AG04450 (cell line): Measurements from ENCODE around the gene LHB. TPM values are rescaled to one million over a fixed set of nuclear protein-coding genes. Genes with fewer than 3 reads are reported as not detected.
"Not testable (repeated sequence)": the region's sequence is repeated elsewhere in the genome, so short reads cannot be mapped to it uniquely, and the experiment has no call there.

Source experiments
- CTCF ChIA-PET: fragments of 300-600, 350-600 bp; formaldehyde crosslinking; extraction: SDS; loops from one replicate; lab custom pipeline; 2022; ENCODE audit warnings: antibody characterized with exemption, inconsistent platforms; lab: Charles Lee
- POLR2A ChIA-PET: fragments of 350-600 bp; formaldehyde crosslinking; extraction: SDS; loops from one replicate; lab custom pipeline; 2021; ENCODE audit warnings: antibody characterized with exemption, inconsistent platforms; lab: Yijun Ruan, JAX
- DNase-seq: peaks from one replicate; pipeline ENCODE4 v3.0.0-alpha.2; 2011; ENCODE audit warnings: low read depth, low spot score
- H3K27ac ChIP-seq: one replicate; pipeline ENCODE4 v1.5.1; 2012; ENCODE audit warnings: low read depth, low read length, control low read depth
- H3K27me3 ChIP-seq: one replicate; pipeline ENCODE4 v1.6.0; 2012; ENCODE audit warnings: low read length; ENCODE audit not compliant: control insufficient read depth, insufficient read depth
- H3K4me3 ChIP-seq: 2 replicates; pipeline ENCODE4 v1.5.1; 2011; ENCODE audit warnings: mild to moderate bottlenecking, low read depth, low read length, control low read depth
- H3K9me3 ChIP-seq: 2 replicates; pipeline ENCODE4 v1.5.1; 2012; ENCODE audit warnings: low read length; ENCODE audit not compliant: control insufficient read depth, insufficient read depth
- polyA plus RNA-seq: library from polyadenylated mRNA; depleted of rRNA; stranded (reverse); fragments of >200 nt; gene quantifications from 2 replicates; pipeline ENCODE4 v1.2.3, GENCODE V29; 2011
- TF ChIP-seq, protein P1 (sequence below): IDR thresholded peaks from 2 replicates; pipeline ENCODE4 v1.5.1; 2011; ENCODE audit warnings: low read depth, low read length, control low read depth, inconsistent platforms

The LHB gene
- polyA plus RNA-seq, 1 experiment = not detected

DNA sequence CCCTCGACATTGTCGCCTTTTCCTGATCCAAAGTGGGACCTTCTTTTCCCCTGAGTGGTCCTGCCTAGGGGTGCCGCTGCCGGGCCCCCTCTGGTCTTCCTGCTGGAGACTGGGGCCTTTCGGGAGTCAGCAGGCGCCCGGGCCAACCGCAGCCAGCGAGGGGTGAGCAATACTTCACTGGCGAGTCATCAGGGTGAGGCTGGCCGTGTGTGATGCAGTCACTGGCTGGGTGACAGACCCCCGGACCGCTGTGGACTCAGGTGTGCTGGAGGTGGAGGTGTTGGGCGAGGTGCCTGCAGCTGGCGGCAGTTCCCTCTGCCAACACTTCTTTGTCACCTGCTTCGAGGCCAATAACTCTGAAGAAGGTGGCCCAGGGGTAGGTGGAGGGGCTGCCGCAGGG, 25.3 kb upstream of the LHB start:
- no peak for DNase-seq
- TF ChIP-seq, protein P1, sequence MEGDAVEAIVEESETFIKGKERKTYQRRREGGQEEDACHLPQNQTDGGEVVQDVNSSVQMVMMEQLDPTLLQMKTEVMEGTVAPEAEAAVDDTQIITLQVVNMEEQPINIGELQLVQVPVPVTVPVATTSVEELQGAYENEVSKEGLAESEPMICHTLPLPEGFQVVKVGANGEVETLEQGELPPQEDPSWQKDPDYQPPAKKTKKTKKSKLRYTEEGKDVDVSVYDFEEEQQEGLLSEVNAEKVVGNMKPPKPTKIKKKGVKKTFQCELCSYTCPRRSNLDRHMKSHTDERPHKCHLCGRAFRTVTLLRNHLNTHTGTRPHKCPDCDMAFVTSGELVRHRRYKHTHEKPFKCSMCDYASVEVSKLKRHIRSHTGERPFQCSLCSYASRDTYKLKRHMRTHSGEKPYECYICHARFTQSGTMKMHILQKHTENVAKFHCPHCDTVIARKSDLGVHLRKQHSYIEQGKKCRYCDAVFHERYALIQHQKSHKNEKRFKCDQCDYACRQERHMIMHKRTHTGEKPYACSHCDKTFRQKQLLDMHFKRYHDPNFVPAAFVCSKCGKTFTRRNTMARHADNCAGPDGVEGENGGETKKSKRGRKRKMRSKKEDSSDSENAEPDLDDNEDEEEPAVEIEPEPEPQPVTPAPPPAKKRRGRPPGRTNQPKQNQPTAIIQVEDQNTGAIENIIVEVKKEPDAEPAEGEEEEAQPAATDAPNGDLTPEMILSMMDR = no peak
- H3K9me3 ChIP-seq = no peaks in the 10 kb centered on the region
- no peaks in the 10 kb centered on the region for H3K27me3 ChIP-seq
- ChIA-PET CTCF (no interaction called here), POLR2A (no interaction called here)
- no peak overlapping the region for H3K27ac ChIP-seq
- H3K4me3 ChIP-seq = no peak overlapping the region

DNA sequence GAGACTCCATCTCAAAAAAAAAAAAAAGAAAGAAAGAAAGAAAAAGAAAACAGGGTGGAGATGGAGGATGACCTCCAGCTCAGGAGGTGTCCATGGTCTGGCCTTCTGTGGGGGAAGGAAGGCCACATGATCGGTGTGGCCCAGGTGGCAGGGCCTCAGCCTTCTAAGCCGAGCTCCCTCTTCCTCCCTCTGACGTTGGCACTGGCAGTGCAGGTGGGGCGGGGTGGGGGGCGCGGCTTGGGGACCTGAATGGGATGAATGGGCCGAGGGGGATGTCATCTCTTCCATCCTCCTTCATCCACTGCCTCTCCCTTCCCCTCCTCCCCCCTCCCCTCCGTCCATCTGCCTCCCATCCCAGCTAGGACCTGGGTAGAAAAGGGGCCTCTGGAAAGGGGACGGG, 22.8 kb upstream of the LHB start:
- H3K4me3 ChIP-seq, H3K9me3 ChIP-seq, DNase-seq, CTCF ChIA-PET, POLR2A ChIA-PET, H3K27ac ChIP-seq, H3K27me3 ChIP-seq: not testable (repeated sequence)

DNA sequence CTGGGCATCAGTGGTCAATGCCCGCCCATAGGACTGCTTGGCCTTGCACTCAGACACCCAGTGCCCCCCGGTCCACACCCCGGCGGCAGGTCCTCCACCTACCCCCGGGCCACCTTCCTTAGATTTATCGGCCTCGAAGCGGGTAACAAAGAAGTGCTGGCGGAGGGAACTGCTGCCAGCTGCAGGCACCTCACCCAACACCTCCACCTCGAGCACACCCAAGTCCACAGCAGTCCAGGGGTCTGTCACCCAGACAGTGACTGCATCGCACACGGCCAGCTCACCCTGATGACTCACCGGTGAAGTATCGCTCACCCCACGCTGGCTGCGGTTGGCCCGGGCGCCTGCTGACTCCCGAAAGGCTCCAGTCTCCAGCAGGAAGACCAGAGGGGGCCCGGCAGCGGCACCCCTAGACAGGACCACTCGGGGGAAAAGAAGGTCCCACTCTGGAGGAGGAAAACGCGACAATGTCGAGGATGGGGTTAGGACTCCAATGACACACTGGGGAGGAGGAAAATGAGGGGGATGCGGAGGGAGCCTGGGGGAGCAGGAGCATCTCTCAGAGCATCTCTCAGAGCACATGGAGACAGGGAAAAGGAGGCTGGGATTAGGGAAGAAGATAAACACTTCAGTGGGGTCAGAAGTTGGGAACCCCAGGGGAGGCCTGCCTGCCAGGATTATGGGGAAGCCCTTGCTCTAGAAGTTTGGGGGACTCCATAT, 21.8 kb upstream of the LHB start:
- H3K27me3 ChIP-seq, POLR2A ChIA-PET, H3K27ac ChIP-seq, H3K9me3 ChIP-seq, CTCF ChIA-PET, H3K4me3 ChIP-seq: not testable (repeated sequence)
- peak; percentile 42 for DNase-seq

DNA sequence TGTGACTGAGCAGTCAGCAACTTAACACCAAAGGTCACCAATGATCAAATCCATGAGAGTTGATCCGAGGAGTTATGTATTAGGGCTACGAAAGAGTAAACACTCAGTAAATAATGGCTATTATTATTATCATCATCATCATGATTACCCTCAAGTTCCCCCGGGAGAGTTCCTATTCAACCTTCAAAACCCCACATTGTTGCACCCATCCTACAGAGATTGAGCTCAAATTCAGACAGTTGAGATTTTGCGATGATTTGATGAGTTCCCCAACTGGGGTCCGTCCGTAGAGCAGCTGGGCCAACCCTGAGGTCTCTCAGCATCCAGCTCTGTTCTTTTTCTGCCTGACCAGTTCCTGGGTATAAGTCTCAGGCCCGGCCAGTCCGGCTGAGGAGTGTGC, 21.2 kb upstream of the LHB start:
- H3K9me3 ChIP-seq, H3K27me3 ChIP-seq, H3K4me3 ChIP-seq, POLR2A ChIA-PET, H3K27ac ChIP-seq, CTCF ChIA-PET, DNase-seq: not testable (repeated sequence)

DNA sequence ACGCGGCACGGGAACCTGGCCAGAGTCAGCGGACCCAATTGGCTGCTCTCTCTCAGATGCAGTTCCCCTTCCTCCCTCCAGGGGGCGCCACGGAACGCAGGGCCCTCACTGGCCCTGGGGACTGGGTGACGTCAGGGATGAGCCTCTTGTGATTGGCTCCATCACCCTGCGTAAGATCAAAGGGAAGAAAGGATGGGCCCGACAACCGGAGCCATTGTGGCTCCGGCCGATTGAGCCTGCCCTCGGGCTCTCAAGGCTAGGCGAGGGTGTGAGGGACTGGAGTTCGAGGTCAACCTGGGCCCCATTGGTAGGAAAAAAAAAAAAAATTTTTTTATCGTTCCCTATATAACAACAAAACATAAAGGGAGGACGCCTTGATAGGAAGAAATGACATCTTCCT, 19.9 kb upstream of the LHB start, which contains the start of gene CGB1:
Gene CGB1 (minus strand): TSS at position 81 of the 400 bp plus-strand sequence. CDS start 184 bp downstream, outside the sequence.
- H3K4me3 ChIP-seq, H3K27me3 ChIP-seq, DNase-seq, H3K9me3 ChIP-seq, POLR2A ChIA-PET, CTCF ChIA-PET, H3K27ac ChIP-seq: not testable (repeated sequence)
- TF ChIP-seq, protein P1 = peak; percentile 49

DNA sequence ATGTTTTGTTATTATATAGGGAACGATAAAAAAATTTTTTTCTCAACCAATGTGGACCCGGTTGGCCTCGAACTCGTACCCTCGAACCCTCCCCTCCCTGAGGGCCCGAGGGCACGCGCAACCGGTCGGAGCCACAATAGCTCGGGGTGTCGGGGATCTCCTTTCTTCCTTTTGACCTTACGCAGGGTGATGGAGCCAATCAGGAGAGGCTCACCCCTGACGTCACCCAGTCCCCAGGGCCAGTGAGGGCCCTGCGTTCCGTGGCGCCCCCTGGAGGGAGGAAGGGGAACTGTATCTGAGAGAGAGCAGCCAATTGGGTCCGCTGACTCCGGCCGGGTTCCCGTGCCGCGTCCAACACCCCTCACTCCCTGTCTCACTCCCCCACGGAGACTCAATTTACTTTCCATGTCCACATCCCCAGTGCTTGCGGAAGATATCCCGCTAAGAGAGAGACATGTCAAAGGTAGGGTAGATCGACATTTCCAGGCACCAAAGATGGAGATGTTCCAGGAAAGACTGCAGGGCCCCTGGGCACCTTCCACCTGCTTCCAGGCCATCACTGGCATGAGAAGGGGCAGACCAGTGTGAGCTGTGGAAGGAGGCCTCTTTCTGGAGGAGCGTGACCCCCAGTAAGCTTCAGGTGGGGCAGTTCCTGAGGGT, 14.9 kb upstream of the LHB start, which contains the start of gene CGB2:
Gene CGB2 (plus strand): TSS at position 249 of the 660 bp plus-strand sequence. CDS start 206 bp downstream, at position 455.
- H3K27me3 ChIP-seq, H3K4me3 ChIP-seq, POLR2A ChIA-PET, H3K27ac ChIP-seq, CTCF ChIA-PET, H3K9me3 ChIP-seq, DNase-seq: not testable (repeated sequence)
- TF ChIP-seq, protein P1 = peak; percentile 30; the same call in 1 of the 2 replicates

DNA sequence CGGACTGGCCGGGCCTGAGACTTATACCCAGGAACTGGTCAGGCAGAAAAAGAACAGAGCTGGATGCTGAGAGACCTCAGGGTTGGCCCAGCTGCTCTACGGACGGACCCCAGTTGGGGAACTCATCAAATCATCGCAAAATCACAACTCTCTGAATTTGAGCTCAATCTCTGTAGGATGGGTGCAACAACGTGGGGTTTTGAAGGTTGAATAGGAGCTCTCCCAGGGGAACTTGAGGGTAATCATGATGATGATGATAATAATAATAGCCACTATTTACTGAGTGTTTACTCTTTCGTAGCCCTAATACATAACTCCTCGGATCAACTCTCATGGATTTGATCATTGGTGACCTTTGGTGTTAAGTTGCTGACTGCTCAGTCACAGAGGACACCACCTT, 13.4 kb upstream of the LHB start:
- CTCF ChIA-PET = interaction anchor here (1.1 kb wide), 1 partner anchor 37 kb away, joined by 3 read pairs; the partner anchor contains the start of gene RUVBL2
- not testable (repeated sequence) for H3K27ac ChIP-seq

DNA sequence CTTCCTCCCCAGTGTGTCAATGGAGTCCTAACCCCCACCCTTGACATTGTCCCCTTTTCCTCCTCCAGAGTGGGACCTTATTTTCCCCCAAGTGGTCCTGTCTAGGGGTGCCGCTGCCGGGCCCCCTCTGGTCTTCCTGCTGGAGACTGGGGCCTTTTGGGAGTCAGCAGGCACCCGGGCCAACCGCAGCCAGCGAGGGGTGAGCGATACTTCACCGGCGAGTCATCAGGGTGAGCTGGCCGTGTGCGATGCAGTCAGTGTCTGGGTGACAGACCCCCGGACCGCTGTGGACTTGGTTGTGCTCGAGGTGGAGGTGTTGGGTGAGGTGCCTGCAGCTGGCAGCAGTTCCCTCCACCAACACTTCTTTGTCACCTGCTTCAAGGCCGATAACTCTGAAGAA, 12.9 kb upstream of the LHB start:
- DNase-seq, H3K27ac ChIP-seq, H3K9me3 ChIP-seq, H3K4me3 ChIP-seq, H3K27me3 ChIP-seq, POLR2A ChIA-PET: not testable (repeated sequence)
- CTCF ChIA-PET = interaction anchor here (1.1 kb wide), 1 partner anchor 36 kb away, joined by 3 read pairs; the partner anchor contains the start of gene RUVBL2

More for the DNA sequence above, 13.4 kb upstream of the LHB start:
- DNase-seq, POLR2A ChIA-PET, H3K27me3 ChIP-seq, H3K4me3 ChIP-seq, H3K9me3 ChIP-seq: not testable (repeated sequence)

DNA sequence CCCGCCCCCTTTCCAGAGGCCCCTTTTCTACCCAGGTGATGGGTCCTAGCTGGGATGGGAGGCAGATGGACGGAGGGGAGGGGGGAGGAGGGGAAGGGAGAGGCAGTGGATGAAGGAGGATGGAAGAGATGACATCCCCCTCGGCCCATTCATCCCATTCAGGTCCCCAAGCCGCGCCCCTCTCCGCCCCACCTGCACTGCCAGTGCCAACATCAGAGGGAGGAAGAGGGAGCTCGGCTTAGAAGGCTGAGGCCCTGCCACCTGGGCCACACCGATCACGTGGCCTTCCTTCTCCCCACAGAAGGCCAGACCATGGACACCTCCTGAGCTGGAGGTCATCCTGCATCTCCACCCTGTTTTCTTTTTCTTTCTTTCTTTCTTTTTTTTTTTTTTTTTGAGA, 11.8 kb upstream of the LHB start:
- H3K9me3 ChIP-seq, DNase-seq, CTCF ChIA-PET, H3K27me3 ChIP-seq, H3K27ac ChIP-seq, H3K4me3 ChIP-seq, POLR2A ChIA-PET: not testable (repeated sequence)
